OCI-LY7 (cell line): Measurements from ENCODE around the gene ZDHHC14. TPM values are rescaled to one million over a fixed set of nuclear protein-coding genes. Genes with fewer than 3 reads are reported as not detected.
"Not testable (repeated sequence)": the region's sequence is repeated elsewhere in the genome, so short reads cannot be mapped to it uniquely, and the experiment has no call there.

ENCODE experiments used
- BruUV-seq: library from RNA; stranded (reverse); fragments of 400-500 nt; replicated peaks from 2 replicates; lab custom pipeline; 2021; lab: Mats Ljungman, UMichigan
- CTCF ChIA-PET: fragments of 300-600 bp; sonication (Branson Sonifier 250); formaldehyde crosslinking; loops from one replicate; lab custom pipeline; 2022; ENCODE audit warnings: antibody characterized with exemption; ENCODE audit not compliant: unreplicated experiment; lab: Charles Lee
- POLR2A ChIA-PET: fragments of 300-600 bp; sonication (Branson Sonifier 250); formaldehyde crosslinking; loops from one replicate; lab custom pipeline; 2022; ENCODE audit warnings: antibody characterized with exemption; lab: Charles Lee
- DNase-seq: peaks from one replicate; pipeline ENCODE4 v3.0.0-alpha.2; 2015; ENCODE audit warnings: low spot score
- H2AFZ ChIP-seq: fragments of 200-600 bp; sonication (generic), shearing (Covaris generic); 2 replicates; pipeline ENCODE4 v1.6.1; 2014; ENCODE audit warnings: mild to moderate bottlenecking, antibody characterized with exemption, low read length, moderate library complexity
- H3K27ac ChIP-seq: fragments of 200-600 bp; sonication (generic); 2 replicates; pipeline ENCODE4 v1.5.1; 2014; ENCODE audit warnings: mixed run types, low read depth, mild to moderate bottlenecking, moderate library complexity, low read length, inconsistent platforms; ENCODE audit not compliant: poor library complexity, severe bottlenecking
- H3K36me3 ChIP-seq: fragments of 200-600 bp; sonication (generic); 2 replicates; pipeline ENCODE4 v1.6.1; 2014; ENCODE audit warnings: mild to moderate bottlenecking, antibody characterized with exemption, low read length, moderate library complexity, mixed read lengths; ENCODE audit not compliant: insufficient read depth
- H3K4me1 ChIP-seq: fragments of 200-600 bp; sonication (generic); 2 replicates; pipeline ENCODE4 v1.5.1; 2014; ENCODE audit warnings: mild to moderate bottlenecking, low read length; ENCODE audit not compliant: insufficient read depth, poor library complexity, severe bottlenecking
- H3K4me2 ChIP-seq: fragments of 200-600 bp; sonication (generic); 2 replicates; pipeline ENCODE4 v1.6.1; 2014; ENCODE audit warnings: mild to moderate bottlenecking, low read length
- H3K4me3 ChIP-seq: fragments of 200-600 bp; sonication (generic); 2 replicates; pipeline ENCODE4 v1.5.1; 2014; ENCODE audit warnings: mild to moderate bottlenecking, low read depth, low read length; ENCODE audit not compliant: poor library complexity, severe bottlenecking
- H3K79me2 ChIP-seq: fragments of 200-600 bp; sonication (generic); 2 replicates; pipeline ENCODE4 v1.6.1; 2016; ENCODE audit warnings: low read depth, mild to moderate bottlenecking, low read length, moderate library complexity, mixed read lengths; ENCODE audit not compliant: insufficient read depth
- H3K9me2 ChIP-seq: fragments of 200-600 bp; sonication (generic); 2 replicates; pipeline ENCODE4 v1.6.1; 2016; ENCODE audit warnings: mild to moderate bottlenecking, low read length, mixed read lengths; ENCODE audit not compliant: insufficient read depth
- H3K9me3 ChIP-seq: fragments of 200-600 bp; sonication (generic); 2 replicates; pipeline ENCODE4 v1.6.1; 2014; ENCODE audit warnings: mild to moderate bottlenecking, mixed run types, low read length, mixed read lengths
- H4K20me1 ChIP-seq: fragments of 200-600 bp; sonication (generic); 2 replicates; pipeline ENCODE4 v1.6.1; 2014; ENCODE audit warnings: mild to moderate bottlenecking, antibody characterized with exemption, low read length, moderate library complexity, mixed read lengths; ENCODE audit not compliant: insufficient read depth
- CTCF ChIP-seq: fragments of 200-600 bp; sonication (generic); conservative IDR thresholded peaks from 2 replicates; pipeline ENCODE4 v1.5.1; 2014; ENCODE audit warnings: mild to moderate bottlenecking, antibody characterized with exemption, low read length, moderate library complexity, mixed read lengths
- EZH2phosphoT487 ChIP-seq: fragments of 200-600 bp; sonication (generic); IDR thresholded peaks from 2 replicates; pipeline ENCODE4 v1.6.1; 2018; ENCODE audit warnings: low read depth, borderline replicate concordance, mild to moderate bottlenecking, mixed run types, antibody characterized with exemption, low read length, moderate library complexity, mixed read lengths
- intact Hi-C: fragments of 100-400 bp; cut with micrococcal nuclease; formaldehyde crosslinking; loops from one replicate; pipeline ENCODE4 v1.10.0; 2022; ENCODE audit not compliant: unreplicated experiment
- total RNA-seq, 2 experiments: library from RNA; depleted of rRNA in 1 of 2; stranded (reverse); fragments of >200 nt in 1 of 2; shearing (Covaris generic) in 1 of 2; gene quantifications; 2 replicates each; pipeline ENCODE4 v1.2.3, GENCODE V29; 2014 to 2022

The ZDHHC14 gene
- total RNA-seq, 2 experiments from 2014 or later: 0.69 to 3.0 TPM

GRCh38 chr6:157699777-157700636, 319.0 kb downstream of the ZDHHC14 start:
- no peaks in the 10 kb centered on the region for H3K79me2 ChIP-seq
- H3K4me3 ChIP-seq: no peak overlapping the region
- H3K4me2 ChIP-seq: no peak overlapping the region
- H3K4me1 ChIP-seq: no peaks in the 10 kb centered on the region
- ChIA-PET CTCF (no interaction called here), POLR2A (no interaction called here)
- H3K9me2 ChIP-seq: no peaks in the 10 kb centered on the region
- intact Hi-C loops: no loop called here
- BruUV-seq: no TSS peak
- TF ChIP-seq EZH2phosphoT487: no peak
- no peak for TF ChIP-seq CTCF
- H3K27ac ChIP-seq: no peak overlapping the region
- no peak for DNase-seq
- no peaks in the 10 kb centered on the region for H4K20me1 ChIP-seq
- H3K9me3 ChIP-seq: no peaks in the 10 kb centered on the region
- H2AFZ ChIP-seq: no peak overlapping the region
- no peaks in the 10 kb centered on the region for H3K36me3 ChIP-seq

- H3K4me3 ChIP-seq, H3K9me3 ChIP-seq, H3K79me2 ChIP-seq, intact Hi-C loops, H3K4me1 ChIP-seq, H3K36me3 ChIP-seq, CTCF ChIA-PET, H3K27ac ChIP-seq, H4K20me1 ChIP-seq, BruUV-seq, POLR2A ChIA-PET, DNase-seq, H3K9me2 ChIP-seq, H2AFZ ChIP-seq, H3K4me2 ChIP-seq: not testable (repeated sequence)
These were observed 325.4 kb downstream of the ZDHHC14 start for GRCh38 chr6:157706351-157706750.

GRCh38 chr6:157706883-157707282, 325.9 kb downstream of the ZDHHC14 start:
- H3K4me2 ChIP-seq: no peak overlapping the region
- no peak overlapping the region for H2AFZ ChIP-seq
- no TSS peak for BruUV-seq
- H3K4me1 ChIP-seq: no peaks in the 10 kb centered on the region
- no peak overlapping the region for H3K27ac ChIP-seq
- intact Hi-C loops: no loop called here
- H3K36me3 ChIP-seq: no peaks in the 10 kb centered on the region
- ChIA-PET POLR2A (no interaction called here), CTCF (no interaction called here)
- TF ChIP-seq CTCF (no peak), EZH2phosphoT487 (no peak)
- no peaks in the 10 kb centered on the region for H3K9me3 ChIP-seq
- H4K20me1 ChIP-seq: no peaks in the 10 kb centered on the region
- H3K79me2 ChIP-seq: no peaks in the 10 kb centered on the region
- no peak for DNase-seq
- no peak overlapping the region for H3K4me3 ChIP-seq
- no peaks in the 10 kb centered on the region for H3K9me2 ChIP-seq
